WTC11 (cell line): Measurements from ENCODE around the gene NUDT8. TPM values are rescaled to one million over a fixed set of nuclear protein-coding genes. Genes with fewer than 3 reads are reported as not detected.

Source experiments
- ATAC-seq: fragments of 200-7000 bp; cut with Tn5 transposase; 2 replicates; pipeline ENCODE4 v1.10.0; 2021; ENCODE audit warnings: mild to moderate bottlenecking, moderate library complexity
- CTCF ChIA-PET: fragments of 300-600 bp; sonication (Branson Sonifier 250); formaldehyde crosslinking; loops from one replicate; lab custom pipeline; 2021; ENCODE audit warnings: antibody characterized with exemption; lab: Charles Lee
- POLR2A ChIA-PET: fragments of 350-600 bp; sonication (Branson Sonifier 250); formaldehyde crosslinking; loops from one replicate; lab custom pipeline; 2021; ENCODE audit warnings: antibody characterized with exemption; lab: Charles Lee
- DNase-seq: peaks from one replicate; pipeline ENCODE4 v3.0.0; 2021; ENCODE audit warnings: low spot score
- H3K27ac Mint-ChIP-seq: 2 replicates; pipeline ENCODE4 v1.8.0; 2021; ENCODE audit warnings: mixed read lengths
- H3K27me3 Mint-ChIP-seq: 2 replicates; pipeline ENCODE4 v1.8.0; 2021; ENCODE audit warnings: low read depth, mild to moderate bottlenecking, moderate library complexity, mixed read lengths
- H3K36me3 Mint-ChIP-seq: 2 replicates; pipeline ENCODE4 v1.8.0; 2021; ENCODE audit warnings: mixed read lengths
- H3K4me1 Mint-ChIP-seq: 2 replicates; pipeline ENCODE4 v1.8.0; 2022; ENCODE audit warnings: mixed read lengths
- H3K4me3 Mint-ChIP-seq: 2 replicates; pipeline ENCODE4 v1.8.0; 2021; ENCODE audit warnings: mild to moderate bottlenecking, moderate library complexity, mixed read lengths
- H3K9me3 Mint-ChIP-seq: 2 replicates; pipeline ENCODE4 v1.8.0; 2021; ENCODE audit warnings: mixed read lengths
- AR ChIP-seq: fragments of 250-450 bp; sonication (Bioruptor Pico); IDR thresholded peaks from 2 replicates; pipeline ENCODE4 v1.9.0; 2021; ENCODE audit warnings: mild to moderate bottlenecking
- ATF1 ChIP-seq: sonication (generic); formaldehyde crosslinking; IDR thresholded peaks from 2 replicates; pipeline ENCODE4 v1.8.1; 2023; ENCODE audit warnings: mild to moderate bottlenecking, moderate library complexity, missing genetic modification reagents
- ETV6 ChIP-seq: sonication (generic); formaldehyde crosslinking; IDR thresholded peaks from 2 replicates; pipeline ENCODE4 v1.8.1; 2022; ENCODE audit warnings: mild to moderate bottlenecking, missing genetic modification reagents
- JAZF1 ChIP-seq: fragments of 250-450 bp; sonication (Bioruptor Pico); IDR thresholded peaks from 2 replicates; pipeline ENCODE4 v1.9.0; 2021; ENCODE audit warnings: moderate library complexity, mild to moderate bottlenecking, inconsistent platforms
- KAT7 ChIP-seq: sonication (generic); formaldehyde crosslinking; IDR thresholded peaks from 2 replicates; pipeline ENCODE4 v1.8.1; 2023; ENCODE audit warnings: missing genetic modification reagents, mild to moderate bottlenecking, borderline replicate concordance
- NFYB ChIP-seq: sonication (generic); formaldehyde crosslinking; conservative IDR thresholded peaks from 2 replicates; pipeline ENCODE4 v1.8.0; 2022; ENCODE audit warnings: low read depth, missing genetic modification reagents
- SMAD4 ChIP-seq: sonication (generic); formaldehyde crosslinking; IDR thresholded peaks from 2 replicates; pipeline ENCODE4 v1.8.0; 2022; ENCODE audit warnings: mild to moderate bottlenecking, missing genetic modification reagents
- SOX15 ChIP-seq: fragments of 250-450 bp; sonication (Bioruptor Pico); IDR thresholded peaks from 2 replicates; pipeline ENCODE4 v1.9.0; 2021; ENCODE audit warnings: mild to moderate bottlenecking
- ZBTB21 ChIP-seq: sonication (generic); formaldehyde crosslinking; IDR thresholded peaks from 2 replicates; pipeline ENCODE4 v1.8.1; 2023; ENCODE audit warnings: mild to moderate bottlenecking, missing genetic modification reagents, borderline replicate concordance
- ZNF121 ChIP-seq: sonication (generic); formaldehyde crosslinking; IDR thresholded peaks from 2 replicates; pipeline ENCODE4 v1.8.0; 2023; ENCODE audit warnings: missing genetic modification reagents
- ZNF232 ChIP-seq: sonication (generic); formaldehyde crosslinking; IDR thresholded peaks from 2 replicates; pipeline ENCODE4 v1.8.0; 2022; ENCODE audit warnings: mild to moderate bottlenecking, missing genetic modification reagents
- ZNF263 ChIP-seq: sonication (generic); formaldehyde crosslinking; IDR thresholded peaks from 2 replicates; pipeline ENCODE4 v1.8.1; 2022; ENCODE audit warnings: low read depth, mild to moderate bottlenecking, moderate library complexity, missing genetic modification reagents
- ZNF396 ChIP-seq: fragments of 250-450 bp; sonication (Bioruptor Pico); IDR thresholded peaks from 2 replicates; pipeline ENCODE4 v1.8.0; 2021; ENCODE audit warnings: mild to moderate bottlenecking, moderate library complexity, borderline replicate concordance
- ZNF416 ChIP-seq: fragments of 250-450 bp; sonication (Bioruptor Pico); IDR thresholded peaks from 2 replicates; pipeline ENCODE4 v1.9.0; 2021; ENCODE audit warnings: mild to moderate bottlenecking, inconsistent platforms
- ZNF425 ChIP-seq: fragments of 250-450 bp; sonication (Bioruptor Pico); conservative IDR thresholded peaks from 2 replicates; pipeline ENCODE4 v1.9.0; 2021; ENCODE audit warnings: mild to moderate bottlenecking
- ZNF532 ChIP-seq: fragments of 250-450 bp; sonication (Bioruptor Pico); IDR thresholded peaks from 2 replicates; pipeline ENCODE4 v1.9.0; 2021; ENCODE audit warnings: mild to moderate bottlenecking, borderline replicate concordance
- ZNF671 ChIP-seq: fragments of 250-450 bp; sonication (Bioruptor Pico); IDR thresholded peaks from 2 replicates; pipeline ENCODE4 v1.8.0; 2021; ENCODE audit warnings: mild to moderate bottlenecking
- total RNA-seq: library from RNA; stranded (reverse); gene quantifications from 3 replicates; pipeline ENCODE4 v1.2.3, GENCODE V29; 2021
- TF ChIP-seq, protein P1 (sequence below): sonication (generic); formaldehyde crosslinking; IDR thresholded peaks from 2 replicates; pipeline ENCODE4 v1.8.0; 2022; ENCODE audit warnings: mild to moderate bottlenecking, missing genetic modification reagents
- TF ChIP-seq, protein P2 (sequence below): sonication (generic); formaldehyde crosslinking; conservative IDR thresholded peaks from 2 replicates; pipeline ENCODE4 v1.8.1; 2023; ENCODE audit warnings: mild to moderate bottlenecking, low read depth, missing genetic modification reagents, moderate library complexity
- TF ChIP-seq, protein P3 (sequence below): fragments of 200-600 bp; IDR thresholded peaks from 2 replicates; pipeline ENCODE4 v1.8.0; 2022; ENCODE audit warnings: antibody characterized with exemption

Gene NUDT8
- total RNA-seq, 1 experiment from 2014 or later, result 8.3 TPM

- peaks cover 17% of the 10 kb centered on the region for H3K4me1 Mint-ChIP-seq
- no peak for DNase-seq
- H3K4me3 Mint-ChIP-seq, result no peak overlapping the region
- no peak overlapping the region for H3K27ac Mint-ChIP-seq
- peaks cover 21% of the 10 kb centered on the region for H3K36me3 Mint-ChIP-seq
- H3K9me3 Mint-ChIP-seq, result no peaks in the 10 kb centered on the region
- CTCF ChIA-PET, result no interaction called here
- H3K27me3 Mint-ChIP-seq, result peaks cover 5% of the 10 kb centered on the region; the same call in 1 of the 2 replicates
- no peak for ATAC-seq
- POLR2A ChIA-PET, result no interaction called here
- TF ChIP-seq ZNF232 (CRISPR knock-in tag) (no peak), ATF1 (CRISPR knock-in tag) (no peak), ZNF121 (CRISPR knock-in tag) (no peak), ETV6 (CRISPR knock-in tag) (no peak), KAT7 (CRISPR knock-in tag) (no peak), NFYB (CRISPR knock-in tag) (no peak), AR (no peak), ZNF532 (CRISPR knock-in tag) (no peak), ZNF671 (no peak), SOX15 (CRISPR knock-in tag) (no peak), ZNF416 (CRISPR knock-in tag) (no peak), ZBTB21 (no peak), JAZF1 (CRISPR knock-in tag) (no peak), ZNF263 (CRISPR knock-in tag) (no peak), ZNF396 (CRISPR knock-in tag) (no peak), ZNF425 (no peak), SMAD4 (CRISPR knock-in tag) (no peak)
- TF ChIP-seq, protein P1, sequence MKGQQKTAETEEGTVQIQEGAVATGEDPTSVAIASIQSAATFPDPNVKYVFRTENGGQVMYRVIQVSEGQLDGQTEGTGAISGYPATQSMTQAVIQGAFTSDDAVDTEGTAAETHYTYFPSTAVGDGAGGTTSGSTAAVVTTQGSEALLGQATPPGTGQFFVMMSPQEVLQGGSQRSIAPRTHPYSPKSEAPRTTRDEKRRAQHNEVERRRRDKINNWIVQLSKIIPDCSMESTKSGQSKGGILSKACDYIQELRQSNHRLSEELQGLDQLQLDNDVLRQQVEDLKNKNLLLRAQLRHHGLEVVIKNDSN, result no peak
- TF ChIP-seq, protein P2, sequence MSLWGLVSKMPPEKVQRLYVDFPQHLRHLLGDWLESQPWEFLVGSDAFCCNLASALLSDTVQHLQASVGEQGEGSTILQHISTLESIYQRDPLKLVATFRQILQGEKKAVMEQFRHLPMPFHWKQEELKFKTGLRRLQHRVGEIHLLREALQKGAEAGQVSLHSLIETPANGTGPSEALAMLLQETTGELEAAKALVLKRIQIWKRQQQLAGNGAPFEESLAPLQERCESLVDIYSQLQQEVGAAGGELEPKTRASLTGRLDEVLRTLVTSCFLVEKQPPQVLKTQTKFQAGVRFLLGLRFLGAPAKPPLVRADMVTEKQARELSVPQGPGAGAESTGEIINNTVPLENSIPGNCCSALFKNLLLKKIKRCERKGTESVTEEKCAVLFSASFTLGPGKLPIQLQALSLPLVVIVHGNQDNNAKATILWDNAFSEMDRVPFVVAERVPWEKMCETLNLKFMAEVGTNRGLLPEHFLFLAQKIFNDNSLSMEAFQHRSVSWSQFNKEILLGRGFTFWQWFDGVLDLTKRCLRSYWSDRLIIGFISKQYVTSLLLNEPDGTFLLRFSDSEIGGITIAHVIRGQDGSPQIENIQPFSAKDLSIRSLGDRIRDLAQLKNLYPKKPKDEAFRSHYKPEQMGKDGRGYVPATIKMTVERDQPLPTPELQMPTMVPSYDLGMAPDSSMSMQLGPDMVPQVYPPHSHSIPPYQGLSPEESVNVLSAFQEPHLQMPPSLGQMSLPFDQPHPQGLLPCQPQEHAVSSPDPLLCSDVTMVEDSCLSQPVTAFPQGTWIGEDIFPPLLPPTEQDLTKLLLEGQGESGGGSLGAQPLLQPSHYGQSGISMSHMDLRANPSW (CRISPR knock-in tag), result no peak
- TF ChIP-seq, protein P3, sequence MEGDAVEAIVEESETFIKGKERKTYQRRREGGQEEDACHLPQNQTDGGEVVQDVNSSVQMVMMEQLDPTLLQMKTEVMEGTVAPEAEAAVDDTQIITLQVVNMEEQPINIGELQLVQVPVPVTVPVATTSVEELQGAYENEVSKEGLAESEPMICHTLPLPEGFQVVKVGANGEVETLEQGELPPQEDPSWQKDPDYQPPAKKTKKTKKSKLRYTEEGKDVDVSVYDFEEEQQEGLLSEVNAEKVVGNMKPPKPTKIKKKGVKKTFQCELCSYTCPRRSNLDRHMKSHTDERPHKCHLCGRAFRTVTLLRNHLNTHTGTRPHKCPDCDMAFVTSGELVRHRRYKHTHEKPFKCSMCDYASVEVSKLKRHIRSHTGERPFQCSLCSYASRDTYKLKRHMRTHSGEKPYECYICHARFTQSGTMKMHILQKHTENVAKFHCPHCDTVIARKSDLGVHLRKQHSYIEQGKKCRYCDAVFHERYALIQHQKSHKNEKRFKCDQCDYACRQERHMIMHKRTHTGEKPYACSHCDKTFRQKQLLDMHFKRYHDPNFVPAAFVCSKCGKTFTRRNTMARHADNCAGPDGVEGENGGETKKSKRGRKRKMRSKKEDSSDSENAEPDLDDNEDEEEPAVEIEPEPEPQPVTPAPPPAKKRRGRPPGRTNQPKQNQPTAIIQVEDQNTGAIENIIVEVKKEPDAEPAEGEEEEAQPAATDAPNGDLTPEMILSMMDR, result no peak
- TF ChIP-seq, all 79 proteins: peak for 0
Observed at GRCh38 chr11:67610302-67610868, 19.4 kb downstream of the NUDT8 start.
